ENCODE results near the gene F10. TPM values are rescaled to one million over a fixed set of nuclear protein-coding genes. Genes with fewer than 3 reads are reported as not detected.

The F10 gene
- total RNA-seq, 1 experiment from 2014 or later: 1.1 TPM

DNA sequence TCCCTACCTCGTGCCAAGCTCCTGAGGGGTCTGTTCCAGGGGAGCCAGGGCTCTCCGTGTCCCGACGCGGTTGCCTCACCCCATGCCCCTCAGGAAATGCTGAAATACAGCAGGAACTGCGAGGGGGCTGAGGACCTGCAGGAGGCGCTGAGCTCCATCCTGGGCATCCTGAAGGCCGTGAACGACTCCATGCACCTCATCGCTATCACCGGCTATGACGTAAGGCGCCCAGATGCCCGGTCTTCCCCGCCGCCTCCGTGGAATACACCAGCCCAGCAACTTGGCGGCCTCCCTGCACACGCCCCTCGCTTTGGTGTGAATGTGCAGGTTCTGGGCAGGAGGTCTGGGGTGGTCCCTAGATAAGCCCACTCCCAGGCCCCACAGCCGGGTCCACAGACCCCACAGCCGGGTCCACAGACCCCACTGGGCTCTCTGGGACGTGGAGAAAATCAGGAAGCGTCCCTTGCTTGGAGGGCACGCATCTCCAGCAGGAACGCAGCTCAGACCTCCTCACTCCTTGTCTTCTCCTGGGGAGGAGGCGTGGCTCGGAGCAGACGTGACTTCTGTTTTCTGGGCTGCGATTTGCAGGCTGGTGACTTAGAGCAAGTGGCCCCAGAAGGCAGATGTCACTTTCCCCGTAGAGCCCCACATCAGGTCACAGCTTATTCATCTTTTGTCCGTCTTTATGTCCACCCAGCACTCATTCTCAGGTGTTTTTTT, 36.4 kb upstream of the F10 start:
- DNase-seq (ENCODE audit: low read depth): no peak

DNA sequence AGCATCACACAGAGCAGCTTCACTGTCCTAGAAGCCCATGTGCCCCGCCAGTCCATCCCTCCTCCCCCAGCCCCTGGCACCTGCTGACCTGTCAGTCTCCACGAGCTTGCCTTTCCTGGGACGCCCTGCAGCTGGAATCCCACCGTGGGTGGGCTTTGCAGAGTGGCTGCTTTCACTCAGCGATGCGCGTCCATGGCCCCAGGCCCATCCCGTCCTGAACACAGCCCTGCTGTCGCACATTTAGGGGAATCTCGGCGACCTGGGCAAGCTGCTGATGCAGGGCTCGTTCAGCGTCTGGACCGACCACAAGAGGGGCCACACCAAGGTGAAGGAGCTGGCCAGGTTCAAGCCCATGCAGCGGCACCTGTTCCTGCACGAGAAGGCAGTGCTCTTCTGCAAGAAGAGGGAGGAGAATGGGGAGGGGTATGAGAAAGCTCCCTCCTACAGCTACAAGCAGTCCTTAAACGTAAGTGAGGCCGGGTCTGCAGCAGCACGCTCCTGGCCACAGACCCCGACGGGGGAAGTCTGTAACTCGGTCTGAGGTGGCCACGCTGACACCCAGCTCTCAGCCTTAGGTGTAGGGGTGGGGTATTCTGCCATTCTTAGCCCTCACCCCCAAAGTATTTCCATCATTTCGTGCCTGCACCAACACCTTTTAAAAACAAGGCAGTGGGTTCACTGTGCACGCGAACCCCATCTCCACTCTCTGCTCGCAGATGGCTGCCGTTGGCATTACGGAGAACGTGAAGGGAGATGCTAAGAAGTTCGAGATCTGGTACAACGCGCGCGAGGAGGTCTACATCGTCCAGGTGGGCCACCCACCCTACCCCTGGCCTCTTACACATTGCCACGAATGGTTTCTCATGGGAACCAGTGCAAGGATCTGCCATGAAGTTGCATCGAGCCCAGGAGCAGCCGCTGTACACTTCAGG, 35.3 kb upstream of the F10 start:
- DNase-seq (ENCODE audit: low read depth): no peak

DNA sequence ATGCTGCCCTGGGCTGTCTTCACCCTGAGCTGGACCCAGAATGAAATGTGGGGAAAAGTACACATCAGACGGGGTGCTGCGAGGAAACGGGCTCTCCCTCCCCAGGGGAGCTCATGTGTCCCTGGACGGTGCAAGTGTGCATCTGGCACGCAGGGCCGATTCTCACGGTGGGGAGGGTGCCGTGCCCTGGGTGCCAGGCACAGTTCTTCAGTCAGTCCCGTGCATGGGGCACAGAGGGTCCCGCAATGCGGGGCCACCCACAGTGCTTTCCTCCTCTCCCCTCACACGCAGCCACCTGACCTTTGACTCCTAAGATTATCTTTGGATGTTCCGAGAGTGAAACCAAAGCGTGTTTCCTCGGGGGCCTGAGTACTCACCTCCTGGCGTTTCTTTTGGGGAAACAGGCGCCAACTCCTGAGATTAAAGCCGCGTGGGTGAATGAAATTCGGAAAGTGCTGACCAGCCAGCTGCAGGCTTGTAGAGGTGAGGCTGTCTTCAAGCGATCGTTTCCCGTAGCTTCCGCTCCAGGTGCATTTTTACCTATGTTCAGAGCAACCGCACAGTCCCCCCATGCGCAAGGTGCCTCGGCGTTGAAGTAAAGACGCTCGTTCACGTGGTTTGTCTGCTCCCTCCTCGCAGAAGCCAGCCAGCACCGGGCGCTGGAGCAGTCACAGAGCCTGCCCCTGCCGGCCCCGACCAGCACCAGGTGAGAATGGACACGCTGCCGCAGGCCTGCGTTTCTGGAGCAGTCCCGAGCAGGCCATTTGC, 34.5 kb upstream of the F10 start:
- no peak for DNase-seq (ENCODE audit: low read depth)

DNA sequence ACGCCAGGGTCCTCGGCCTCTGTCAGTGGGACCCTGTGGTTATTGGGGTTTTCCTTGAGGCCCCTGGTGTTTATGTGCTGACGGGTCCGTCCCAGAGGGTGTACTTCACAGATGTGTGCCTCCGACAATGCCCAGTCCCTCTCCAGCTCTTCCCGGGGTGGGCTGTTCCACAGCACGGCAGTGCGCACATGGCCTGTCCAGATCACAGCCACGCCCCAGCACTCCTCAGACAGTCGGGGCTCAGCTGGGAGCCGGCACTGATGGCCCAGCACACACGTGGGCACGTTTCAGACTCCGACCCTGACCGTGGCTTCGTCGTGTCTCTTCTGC, 33.9 kb upstream of the F10 start:
- DNase-seq (ENCODE audit: low read depth): no peak

DNA sequence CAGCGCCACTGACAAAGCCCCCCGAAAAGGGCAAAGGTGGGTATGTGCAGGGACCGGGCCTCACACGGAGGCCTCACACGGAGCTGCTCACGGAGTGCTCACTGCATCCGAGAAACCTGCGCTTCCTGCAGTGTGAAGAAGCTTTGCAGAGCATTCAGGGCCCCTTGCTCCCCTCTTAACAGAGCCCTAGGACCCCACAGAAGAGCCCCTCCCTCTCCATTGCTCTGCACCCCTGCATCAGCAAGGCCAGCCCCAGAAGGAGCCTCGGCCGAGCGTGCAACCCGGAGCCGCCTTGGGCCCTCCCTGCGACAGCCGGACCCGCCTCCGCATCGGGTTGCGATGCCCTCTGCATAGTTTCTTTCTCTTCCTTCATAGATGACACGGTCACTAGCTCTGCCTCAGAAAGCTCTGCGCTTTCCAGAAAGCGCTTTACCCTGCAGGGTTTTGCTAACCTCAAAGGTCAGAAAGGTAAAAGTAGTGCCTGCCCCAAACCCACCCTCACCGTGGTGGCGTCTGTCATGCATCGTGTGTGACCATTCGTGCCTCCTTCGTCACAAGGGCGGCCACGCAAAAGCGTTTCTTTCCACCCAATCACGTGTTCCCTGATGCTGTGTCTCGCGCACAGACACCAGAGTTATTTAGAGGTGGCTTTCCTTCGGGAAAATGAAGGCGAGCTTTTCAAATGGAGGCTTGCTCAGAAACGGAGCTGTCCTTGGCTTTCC, 32.7 kb upstream of the F10 start:
- no peak for DNase-seq (ENCODE audit: low read depth)

DNA sequence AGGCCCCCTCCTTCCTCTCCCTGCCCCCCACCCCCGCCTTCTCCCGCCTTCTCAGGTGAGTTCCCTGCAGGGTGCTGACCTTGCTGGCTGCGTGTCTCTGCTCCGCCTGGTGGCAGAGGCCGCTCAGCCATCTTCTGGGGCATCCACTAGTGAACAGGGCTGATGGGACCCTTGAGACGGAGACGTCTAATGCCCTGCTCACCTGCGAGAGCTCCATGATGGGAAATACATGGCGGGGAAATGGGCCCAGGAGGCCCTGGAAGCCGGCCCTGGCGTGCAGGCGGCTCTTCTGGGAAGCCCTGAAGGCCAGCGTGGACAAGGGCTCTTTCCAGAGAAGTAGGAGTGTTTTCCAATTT, 32.2 kb upstream of the F10 start:
- DNase-seq (ENCODE audit: low read depth): no peak

DNA sequence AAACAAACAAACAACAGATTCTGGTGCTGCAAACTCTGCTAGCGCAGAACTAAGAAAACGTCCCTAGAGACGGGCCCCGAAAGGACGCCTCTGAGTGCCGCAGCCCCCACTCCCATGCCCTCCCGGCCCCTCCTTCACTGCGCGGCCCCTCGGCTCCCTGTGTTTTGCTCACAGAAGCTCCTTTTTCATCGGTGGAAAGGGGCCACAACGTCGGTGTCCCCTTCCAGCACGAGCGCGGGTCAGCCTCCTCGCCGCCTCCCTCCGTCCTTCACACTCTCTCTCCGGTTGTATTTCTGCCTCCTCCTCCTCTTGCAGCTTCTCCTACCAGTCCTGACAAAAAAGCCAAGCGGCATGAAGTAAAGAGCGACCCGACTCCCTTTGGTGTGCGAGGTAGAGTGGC, 31.8 kb upstream of the F10 start:
- no peak for DNase-seq (ENCODE audit: low read depth)

DNA sequence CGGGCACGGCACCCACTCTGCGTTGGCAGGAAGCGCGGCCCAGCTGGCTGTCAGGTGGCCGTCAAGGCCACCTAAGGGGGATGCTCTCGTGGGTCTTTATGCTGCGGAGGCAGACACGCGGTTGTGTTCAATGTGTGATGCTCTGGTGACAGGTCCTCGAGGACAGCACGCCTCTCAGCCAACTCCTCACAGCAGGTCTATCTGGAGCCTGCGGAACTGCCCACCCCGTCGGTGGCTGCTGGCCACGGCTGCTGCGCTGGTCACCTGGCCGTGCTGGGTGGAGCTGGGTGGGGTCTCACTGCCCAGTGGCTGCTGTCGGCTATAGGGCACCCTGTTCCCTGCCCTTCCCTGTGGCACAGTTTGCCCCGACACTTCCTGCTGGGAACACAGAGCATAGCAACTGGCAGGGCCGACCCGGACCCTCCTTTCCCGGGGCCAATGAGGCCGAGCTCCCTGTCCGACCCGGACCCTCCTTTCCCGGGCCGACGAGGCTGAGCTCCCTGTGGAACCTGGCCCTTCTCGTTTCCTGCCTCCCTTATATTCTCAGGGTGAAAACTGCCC, 31.3 kb upstream of the F10 start:
- DNase-seq (ENCODE audit: low read depth): no peak

DNA sequence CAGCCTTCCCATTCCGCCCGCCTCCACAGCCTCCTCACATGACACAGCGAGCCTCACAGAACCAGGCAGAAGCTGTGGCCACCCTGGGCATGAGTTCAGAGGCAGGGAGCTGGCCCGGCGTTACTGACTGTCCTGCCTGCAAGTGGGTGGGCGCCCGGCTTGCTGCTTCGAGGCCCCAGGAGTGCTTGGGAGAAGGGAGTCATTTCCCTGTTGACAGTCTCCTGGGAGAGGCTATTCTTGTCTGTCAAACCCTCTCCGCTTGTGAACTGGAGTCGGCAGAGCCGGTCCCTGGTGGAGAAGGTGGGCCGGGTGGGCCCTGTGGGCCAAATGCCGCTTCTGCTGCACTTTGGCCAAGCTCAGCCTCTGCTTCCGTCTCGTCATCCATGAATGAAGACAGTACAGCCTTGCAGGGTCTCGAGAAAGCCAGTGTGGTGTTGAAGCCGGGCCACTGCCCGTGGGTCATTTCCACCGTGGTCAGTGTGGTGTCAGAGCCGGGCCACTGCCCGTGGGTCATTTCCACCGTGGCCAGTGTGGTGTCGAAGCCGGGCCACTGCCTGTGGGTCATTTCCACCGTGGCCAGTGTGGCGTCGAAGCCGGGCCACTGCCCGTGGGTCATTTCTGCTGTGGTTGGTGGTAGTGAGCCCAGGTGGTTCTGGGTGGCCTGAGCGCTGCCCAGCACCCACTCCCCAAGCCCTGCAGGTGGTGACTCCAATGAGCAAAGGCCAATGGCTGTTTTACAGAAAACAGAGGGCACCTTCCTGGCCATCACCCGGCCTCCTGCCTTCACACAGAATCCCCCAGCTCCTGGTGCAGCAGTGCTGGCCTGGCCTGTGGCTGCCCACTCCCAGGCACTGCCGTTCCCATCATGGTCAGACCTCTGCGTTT, 30.5 kb upstream of the F10 start:
- no peak for DNase-seq (ENCODE audit: low read depth)

DNA sequence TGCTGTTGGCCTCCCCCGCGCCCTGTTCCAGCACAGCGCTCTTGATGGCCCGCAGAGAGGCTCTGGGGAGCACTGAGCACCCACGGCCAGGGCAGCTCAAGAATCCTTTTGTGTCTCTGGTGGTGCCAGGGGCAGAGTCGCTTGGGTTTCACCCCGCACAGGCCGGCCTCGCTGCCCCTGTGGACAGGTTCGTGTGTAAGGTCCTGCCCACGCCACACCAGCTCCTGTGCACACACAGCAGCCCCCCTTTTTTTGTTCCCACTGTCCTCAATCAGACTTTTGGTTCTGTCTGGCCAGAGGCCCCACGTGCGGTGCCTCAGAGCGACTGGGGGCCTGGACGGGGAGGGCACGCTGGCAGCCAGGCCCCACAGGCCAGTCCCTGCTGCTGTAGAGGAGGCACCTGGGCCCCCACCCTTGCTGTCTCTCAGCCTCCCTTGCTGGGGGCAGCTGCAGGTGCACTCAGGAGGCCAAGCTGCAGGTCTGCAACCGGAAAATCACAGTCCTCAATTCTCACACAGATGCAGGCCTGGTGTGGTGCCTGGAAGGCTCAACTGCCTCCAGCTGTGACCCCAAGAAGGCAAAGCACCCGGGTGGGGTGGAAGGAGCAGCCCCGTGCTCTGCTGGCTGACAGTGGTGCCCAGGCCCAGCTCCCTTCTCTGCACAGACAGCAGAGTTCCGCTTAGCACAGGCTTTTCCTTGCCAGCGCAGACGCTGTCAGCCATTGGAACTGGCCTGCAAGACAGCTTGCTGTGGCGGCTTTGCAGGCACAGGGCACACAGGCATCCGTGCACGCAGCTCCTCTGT, 29.6 kb upstream of the F10 start:
- DNase-seq (ENCODE audit: low read depth): no peak

DNA sequence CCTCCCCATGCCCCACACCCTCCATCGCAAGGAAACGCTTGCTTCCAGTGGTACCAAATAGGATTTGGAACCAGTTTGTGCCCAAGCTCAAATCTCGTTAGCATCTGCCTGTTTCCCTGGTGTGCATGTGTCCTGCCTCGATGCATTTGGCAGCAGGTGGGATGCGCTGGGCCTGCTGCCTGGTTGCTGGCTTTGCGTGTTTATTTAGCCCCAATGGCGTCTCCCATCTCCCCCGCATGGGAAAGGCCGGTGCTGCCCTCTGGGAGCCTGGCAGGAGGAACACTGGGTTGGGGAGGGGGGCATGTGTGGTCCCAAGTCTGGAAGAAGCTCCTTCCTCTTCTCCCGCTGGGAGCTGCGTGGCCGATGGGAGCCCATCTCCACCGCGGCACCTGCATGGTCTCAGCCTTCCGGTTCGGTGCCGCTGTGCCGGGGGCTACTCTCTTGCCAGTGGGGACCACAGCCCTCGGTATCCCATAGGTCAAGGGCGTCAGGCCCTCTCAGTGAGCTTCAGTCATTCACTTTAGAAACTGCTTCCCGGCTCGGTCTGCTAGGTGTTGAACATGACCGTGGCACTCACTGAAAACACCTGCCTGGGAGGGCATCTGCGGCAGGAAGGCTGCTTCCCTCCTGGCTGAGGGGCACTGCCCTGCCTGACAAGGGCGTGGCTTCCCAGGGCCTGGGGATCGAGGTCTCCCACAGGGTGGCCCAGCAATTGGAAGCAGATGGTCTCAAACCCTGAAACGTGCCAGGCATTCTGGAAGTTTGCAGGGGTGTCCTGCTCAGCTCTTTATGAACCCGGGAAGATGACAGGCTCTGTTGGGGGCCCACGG, 28.8 kb upstream of the F10 start:
- DNase-seq (ENCODE audit: low read depth): no peak

DNA sequence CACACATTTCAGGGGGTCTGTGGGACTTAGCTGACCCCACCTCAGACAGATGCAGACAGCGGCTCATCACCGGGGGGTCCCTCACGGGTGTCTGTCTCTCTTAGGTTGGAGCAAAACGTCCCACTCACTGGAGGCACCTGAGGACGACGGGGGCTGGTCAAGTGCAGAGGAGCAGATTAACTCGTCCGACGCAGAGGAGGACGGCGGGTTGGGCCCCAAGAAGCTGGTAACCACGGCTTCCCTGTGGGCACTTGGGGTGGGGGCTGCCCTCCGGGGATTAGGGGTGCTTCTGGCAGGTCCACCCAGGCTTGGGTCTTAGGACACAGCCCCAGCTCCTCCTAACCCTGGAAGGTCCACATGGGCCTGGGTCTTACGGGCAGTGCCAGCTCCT, 28.2 kb upstream of the F10 start:
- DNase-seq (ENCODE audit: low read depth): no peak

DNA sequence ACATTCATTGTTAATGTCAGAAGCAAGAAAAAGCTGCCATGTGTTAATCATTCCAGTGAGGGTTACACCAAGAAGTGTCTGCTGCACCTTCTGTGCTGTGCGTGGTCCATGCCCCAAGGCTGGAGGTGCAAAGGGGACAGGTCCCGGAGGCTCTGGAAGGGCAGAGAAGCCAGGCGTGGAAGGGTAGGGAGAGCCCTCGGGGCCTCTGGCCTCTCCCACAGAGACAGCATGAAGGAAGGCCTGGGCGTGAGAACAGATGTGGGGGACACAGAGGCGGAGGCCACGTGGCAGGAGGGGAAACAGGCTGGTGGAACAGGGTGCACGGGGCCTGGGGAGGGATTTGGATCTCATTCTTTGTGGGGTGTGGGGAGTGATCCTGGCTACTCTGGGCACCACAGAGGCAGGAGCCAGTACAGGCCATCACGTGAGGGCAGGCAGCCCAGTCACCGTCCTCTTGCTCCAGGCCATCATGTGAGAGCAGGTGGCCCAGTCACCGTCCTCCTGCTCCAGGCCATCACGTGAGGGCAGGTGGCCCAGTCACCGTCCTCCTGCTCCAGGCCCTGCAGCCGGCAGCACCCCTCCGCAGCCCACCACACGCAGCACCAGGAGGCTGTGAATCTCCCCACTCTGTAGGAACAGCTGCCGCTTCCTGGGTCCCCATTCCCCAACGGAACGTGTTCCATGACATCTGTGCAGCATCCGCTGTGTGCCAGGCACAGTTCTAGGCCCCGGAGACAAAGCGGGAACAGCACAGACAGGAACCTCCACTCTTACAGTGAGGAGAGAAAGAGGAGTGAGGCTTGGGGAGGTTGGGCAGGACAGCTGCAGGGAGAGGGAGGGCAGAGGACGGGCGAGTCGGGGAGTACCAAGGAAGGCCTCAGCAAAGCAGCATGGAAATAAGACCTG, 27.2 kb upstream of the F10 start:
- DNase-seq (ENCODE audit: low read depth): no peak

DNA sequence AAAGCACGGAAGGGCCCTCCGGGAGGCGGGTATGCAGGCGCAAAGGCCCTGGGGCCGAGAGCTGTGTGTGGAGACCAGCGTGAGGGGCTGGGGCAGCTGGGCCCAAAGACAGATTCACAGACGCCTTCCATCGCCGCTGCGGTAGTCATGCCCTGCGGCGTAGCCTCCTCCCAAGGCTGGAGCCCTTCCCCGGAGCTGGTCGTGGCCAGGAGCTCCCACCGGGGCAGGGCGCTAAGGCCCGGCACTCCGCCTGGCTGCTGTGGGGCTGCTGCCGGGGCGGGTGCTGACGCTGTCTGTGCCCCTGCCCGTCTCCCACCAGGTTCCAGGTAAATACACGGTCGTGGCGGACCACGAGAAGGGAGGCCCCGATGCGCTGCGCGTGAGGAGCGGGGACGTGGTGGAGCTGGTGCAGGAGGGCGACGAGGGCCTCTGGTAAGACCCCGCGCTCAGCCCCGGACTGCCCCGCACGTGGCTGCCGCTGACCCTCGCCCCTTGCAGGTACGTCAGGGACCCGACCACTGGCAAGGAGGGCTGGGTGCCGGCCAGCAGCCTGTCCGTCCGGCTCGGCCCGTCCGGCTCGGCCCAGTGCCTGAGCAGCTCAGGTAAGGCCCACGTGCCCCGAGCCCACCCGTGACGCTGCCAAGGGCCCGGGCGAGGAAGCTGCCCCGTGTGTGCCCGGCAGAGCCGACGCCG, 26.4 kb upstream of the F10 start:
- DNase-seq (ENCODE audit: low read depth): no peak

DNA sequence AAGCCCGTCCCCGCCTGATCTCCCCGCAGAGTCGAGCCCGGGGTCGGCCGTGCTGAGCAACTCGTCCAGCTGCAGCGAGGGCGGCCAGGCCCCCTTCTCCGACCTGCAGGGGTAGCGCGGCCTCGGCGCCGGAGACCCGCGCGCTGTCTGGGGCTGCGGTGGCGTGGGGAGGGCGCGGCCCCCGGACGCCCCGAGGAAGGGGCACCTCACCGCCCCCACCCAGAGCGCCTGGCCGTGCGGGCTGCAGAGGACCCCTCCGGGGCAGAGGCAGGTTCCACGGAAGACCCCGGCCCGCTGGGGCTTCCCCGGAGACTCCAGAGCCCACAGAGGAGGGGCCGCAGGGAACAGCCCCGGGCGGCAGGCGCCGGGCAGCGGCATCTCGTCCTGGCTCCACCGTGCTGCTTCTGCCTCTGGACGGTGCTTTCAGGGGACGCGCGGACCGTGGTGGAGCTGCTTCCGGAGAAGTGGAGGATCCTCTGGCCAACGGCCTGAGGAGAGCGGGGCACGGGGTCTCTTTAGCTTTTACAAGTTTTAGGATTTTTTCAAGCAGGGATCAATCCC, 25.8 kb upstream of the F10 start:
- no peak for DNase-seq (ENCODE audit: low read depth)

DNA sequence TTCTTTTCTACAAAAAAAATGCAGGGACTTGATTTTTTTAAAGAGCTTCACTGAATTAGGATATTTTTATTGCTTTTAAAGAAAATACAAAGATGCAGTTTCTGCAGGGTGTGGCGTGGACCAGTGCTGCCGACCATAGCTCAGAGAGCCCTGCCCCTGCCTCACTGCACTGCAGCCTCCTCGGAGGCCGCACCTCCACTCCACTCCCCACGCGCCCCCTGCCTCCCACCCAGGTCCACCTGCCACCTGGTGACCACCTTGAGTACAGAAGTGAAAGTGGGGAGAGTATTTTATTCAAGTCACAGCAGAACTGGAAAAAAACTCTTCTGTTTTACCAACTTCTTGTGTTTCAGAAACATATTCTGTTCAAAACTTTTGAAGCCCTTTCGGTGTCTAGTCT, 24.9 kb upstream of the F10 start:
- DNase-seq (ENCODE audit: low read depth): no peak
